Right lobe of liver (tissue), 6 donors: Measurements from ENCODE around the gene PPARA. TPM values are rescaled to one million over a fixed set of nuclear protein-coding genes. Genes with fewer than 3 reads are reported as not detected.

Experiments
- ATAC-seq, 4 donors: fragments of 200-7000 bp; cut with Tn5 transposase; one replicate each; pipeline ENCODE4 v1.9.1; 2020; ENCODE audit warnings: mild to moderate bottlenecking in 4 of 4, moderate library complexity in 4 of 4
- DNase-seq, 3 donors: peaks; one replicate each; pipeline ENCODE4 v3.0.0-alpha.2; 2020
- H3K27ac ChIP-seq, 3 donors: fragments of 200-600 bp; one replicate each; pipeline ENCODE4 v1.8.0; 2022
- H3K27me3 ChIP-seq, 2 donors: fragments of 200-600 bp; one replicate each; pipeline ENCODE4 v1.8.0; 2022
- H3K36me3 ChIP-seq, 4 donors: fragments of 200-600 bp; sonication (generic) in 1 of 4; one replicate each; pipeline versions ENCODE4 v1.5.1 to v1.8.0; 2017 to 2022; ENCODE audit warnings: control low read depth in 1 of 4
- H3K4me1 ChIP-seq, 4 donors: fragments of 200-600 bp; sonication (generic) in 1 of 4; one replicate each; pipeline versions ENCODE4 v1.5.1 to v1.8.0; 2017 to 2022; ENCODE audit warnings: control low read depth in 1 of 4
- H3K4me3 ChIP-seq, 3 donors: fragments of 200-600 bp; one replicate each; pipeline ENCODE4 v1.8.0; 2022
- H3K9me3 ChIP-seq, 4 donors: fragments of 200-600 bp; sonication (generic) in 1 of 4; one replicate each; pipeline versions ENCODE4 v1.5.1 to v1.8.0; 2017 to 2022; ENCODE audit warnings: control low read depth in 1 of 4
- CTCF ChIP-seq, 4 donors: fragments of 200-600 bp in 3 of 4; fragments of 450-650 bp in 1 of 4; IDR thresholded peaks; one replicate each; pipeline versions ENCODE4 v1.5.1 to v1.8.0; 2016 to 2022; ENCODE audit warnings: antibody characterized with exemption in 4 of 4, mild to moderate bottlenecking in 2 of 4
- POLR2A ChIP-seq: fragments of 450-650 bp; IDR thresholded peaks from one replicate; pipeline ENCODE4 v1.6.1; 2017; ENCODE audit warnings: antibody characterized with exemption, mild to moderate bottlenecking
- WGBS: methylation state at CpG from one replicate; pipeline ENCODE4 v1.1.6; 2018; ENCODE audit warnings: low coverage, low lambda C conversion rate; ENCODE audit not compliant: insufficient coverage; ENCODE audit errors: missing lambda C conversion rate; 5-methylcytosine and 5-hydroxymethylcytosine counted together
- intact Hi-C, 2 donors: fragments of 100-400 bp; cut with DNase I; formaldehyde crosslinking; loops; one replicate each; pipeline versions ENCODE4 v1.11.2 to v1.14.1; 2022
- total RNA-seq, 6 experiments: library from RNA; depleted of rRNA in 2 of 6; stranded (reverse); fragments of >200 nt in 2 of 6; fragmentation: NEBNext Ultra II Directional in 3 of 6; extraction: Animal tissue kit (Norgen Biotek cat#: 25700) in 3 of 6; gene quantifications; one replicate each; pipeline versions ENCODE4 v1.1.0 to v1.2.4, GENCODE V29; 2016 to 2023
- donor health status: DM: no; HTN: yes; CAD: no.
- donor health status: DM: no; HTN: no; CAD: no.
- donor health status: DM: no; HTN: no; CAD: no.
- donor health status: DM: no; HTN: yes; CAD: no.
- donor health status: DM: no; HTN: yes; CAD: no.

PPARA gene
- total RNA-seq, 6 experiments from 2014 or later: 64.4 to 152 (median 95.1) TPM

GRCh38 chr22:46106279-46107022 is 43.9 kb upstream of the PPARA start:
- Histone ChIP-seq H3K4me3 (peak overlapping the region in 2 of 3 donors; percentile 0 to 16), H3K36me3 (peaks cover 0 to 26% (median 5%) of the 10 kb centered on the region in 4 donors), H3K4me1 (peaks cover 0 to 81% (median 41%) of the 10 kb centered on the region in 4 donors), H3K9me3 (no peaks in the 10 kb centered on the region), H3K27ac (peak overlapping the region; percentile 50 to 75 (median 62)), H3K27me3 (no peaks in the 10 kb centered on the region)
- peak; percentile 25 to 44 (median 31) for ATAC-seq
- TF ChIP-seq CTCF (IDR thresholded peaks at IDR 0.05) (no peak), POLR2A (no peak)
- 19% methylated on average over 11 of the region's 19 CpGs for WGBS
- intact Hi-C loops: no loop called here
- DNase-seq: peak in 1 of 3 donors; percentile 69

DNA sequence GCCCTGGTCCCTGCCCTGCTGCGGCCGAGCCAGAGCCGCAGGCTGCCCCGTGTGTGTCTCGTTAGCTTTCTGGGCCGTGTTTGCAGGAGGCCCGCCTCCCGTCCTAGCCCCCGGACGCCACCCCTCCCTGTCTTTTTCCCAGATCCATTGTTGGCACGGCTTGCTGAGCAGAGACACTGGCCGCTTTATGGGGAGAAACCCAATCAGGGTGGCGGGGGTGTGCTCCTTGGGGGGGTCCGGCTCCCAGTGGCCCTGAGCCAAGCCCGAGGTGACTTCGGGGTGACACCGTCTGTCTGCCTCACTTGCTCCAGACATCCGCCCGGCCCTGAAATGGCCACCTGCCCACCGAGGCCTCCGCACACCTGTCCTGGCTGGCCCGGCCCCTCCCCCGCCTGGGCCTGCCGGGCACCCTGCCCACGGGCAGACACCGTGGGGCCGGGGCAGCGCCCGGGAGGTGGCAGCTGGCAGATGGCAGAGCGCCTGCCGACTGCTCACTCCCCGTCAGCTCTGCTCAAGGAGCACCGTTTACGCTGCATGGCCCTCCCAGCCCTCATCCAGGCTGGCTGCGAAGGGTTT is 43.1 kb upstream of the PPARA start:
- ATAC-seq: peak; percentile 44 to 69 (median 64)
- peaks cover 0 to 78% (median 41%) of the 10 kb centered on the region in 4 donors for H3K4me1 ChIP-seq
- H3K27me3 ChIP-seq: no peaks in the 10 kb centered on the region
- 1% methylated on average over 14 of the region's 35 CpGs for WGBS
- peaks cover 0 to 22% (median 6%) of the 10 kb centered on the region in 4 donors for H3K36me3 ChIP-seq
- peak overlapping the region in 1 of 3 donors; percentile 0 for H3K4me3 ChIP-seq
- intact Hi-C loops: no loop called here
- DNase-seq: peak; percentile 70 to 85 (median 84)
- no peak for TF ChIP-seq POLR2A
- H3K9me3 ChIP-seq: no peaks in the 10 kb centered on the region
- H3K27ac ChIP-seq: peak overlapping the region; percentile 51 to 75 (median 57)

DNA sequence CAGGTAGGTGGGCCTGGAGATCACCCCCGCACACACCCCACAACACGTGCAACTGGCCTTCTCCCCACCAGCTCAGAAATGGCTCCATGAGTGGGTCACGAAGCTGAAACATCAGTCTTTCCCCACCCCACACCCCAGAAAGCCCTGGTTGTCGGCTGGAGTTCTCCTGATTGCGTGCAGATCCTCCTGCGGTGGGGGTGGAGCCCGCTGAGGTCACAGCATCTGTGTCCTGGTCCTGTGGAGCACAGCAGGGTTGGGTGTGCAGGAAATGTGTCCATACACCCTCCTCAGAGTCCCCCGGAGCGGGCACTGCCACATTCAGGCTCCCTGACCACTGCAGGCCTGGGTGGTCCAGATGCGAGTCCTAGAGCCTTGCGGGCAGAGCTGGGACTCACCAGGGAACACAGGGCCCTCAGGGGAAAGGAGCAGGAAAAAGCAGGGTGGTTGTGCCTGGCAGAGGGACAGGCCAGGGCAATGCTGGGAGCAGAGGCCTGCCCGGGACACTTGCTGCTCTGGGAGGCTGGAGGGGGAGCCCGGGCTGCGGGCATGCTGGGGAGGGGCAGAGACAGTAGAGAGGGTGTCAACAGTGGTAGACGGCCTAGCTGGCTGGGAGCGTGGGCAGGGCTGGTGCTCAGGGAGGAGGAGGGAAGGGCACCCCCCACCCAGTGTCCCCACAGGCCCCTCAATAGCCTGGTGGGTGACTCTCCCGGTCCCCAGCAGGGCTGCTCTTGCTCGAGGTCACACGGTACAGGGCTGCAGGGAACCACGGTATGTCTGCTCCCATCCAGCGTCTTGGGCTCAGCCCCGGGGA is 42.4 kb upstream of the PPARA start:
- Histone ChIP-seq H3K9me3 (no peaks in the 10 kb centered on the region), H3K36me3 (peaks cover 0 to 29% (median 10%) of the 10 kb centered on the region in 4 donors), H3K4me1 (peaks cover 0 to 71% (median 38%) of the 10 kb centered on the region in 4 donors), H3K4me3 (no peak overlapping the region), H3K27me3 (no peaks in the 10 kb centered on the region), H3K27ac (peak overlapping the region; percentile 51 to 75 (median 57))
- DNase-seq: no peak
- TF ChIP-seq CTCF (IDR thresholded peaks at IDR 0.05) (no peak), POLR2A (no peak)
- WGBS: 49% methylated on average over 8 of the region's 22 CpGs
- no peak for ATAC-seq
- intact Hi-C loops: no loop called here

DNA sequence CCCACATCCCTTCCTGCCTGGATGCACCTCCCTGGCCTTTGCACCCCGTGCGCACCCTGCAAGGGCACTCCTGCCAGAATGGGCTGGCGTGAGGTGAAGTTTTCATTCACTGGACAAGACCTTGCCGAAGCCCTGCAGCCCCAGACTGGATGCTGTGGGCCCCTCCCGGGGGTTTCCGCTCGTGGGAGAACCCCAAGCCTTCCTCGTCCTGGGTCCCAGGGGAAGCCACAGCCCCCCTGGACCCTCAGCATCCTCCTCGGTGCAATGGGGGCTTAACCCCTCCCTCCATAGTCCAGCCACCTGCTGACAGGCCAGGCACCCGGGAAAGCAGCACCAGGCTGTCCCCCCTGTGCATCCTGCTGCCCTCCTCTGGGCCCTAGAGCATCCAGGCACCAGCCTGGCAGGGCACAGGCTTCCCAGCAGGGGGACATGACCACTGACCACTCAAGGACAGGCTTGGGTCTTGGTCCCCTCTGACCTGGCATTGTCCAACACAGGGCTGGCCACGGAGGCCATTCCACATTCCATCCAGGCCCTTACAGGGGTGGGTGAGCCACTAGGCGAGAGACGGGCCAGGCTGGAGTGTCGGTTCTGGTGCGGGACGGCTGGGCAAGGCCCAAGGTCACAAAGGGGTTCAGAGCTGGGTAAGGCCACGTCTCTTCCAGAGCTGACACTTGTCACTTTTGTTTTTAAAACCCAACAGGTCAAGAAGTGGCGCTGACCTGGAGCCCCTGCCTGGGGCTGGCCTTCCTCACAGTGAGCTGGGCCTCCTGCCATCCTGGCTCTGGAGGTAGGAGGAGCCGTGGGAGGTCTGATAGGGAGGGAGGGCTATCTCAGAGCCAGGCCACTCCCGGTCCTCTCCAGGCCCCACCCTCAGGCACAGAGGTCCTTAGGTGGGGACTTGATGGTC is 41.5 kb upstream of the PPARA start:
- Histone ChIP-seq H3K4me1 (peaks cover 0 to 62% (median 33%) of the 10 kb centered on the region in 4 donors), H3K36me3 (peaks cover 0 to 37% (median 13%) of the 10 kb centered on the region in 4 donors), H3K27me3 (no peaks in the 10 kb centered on the region), H3K9me3 (no peaks in the 10 kb centered on the region), H3K27ac (peak overlapping the region; percentile 15 to 37 (median 16)), H3K4me3 (no peak overlapping the region)
- WGBS: 39% methylated on average over 9 of the region's 20 CpGs
- peak; percentile 48 to 55 (median 51) for ATAC-seq
- intact Hi-C loops: no loop called here
- TF ChIP-seq POLR2A (no peak), CTCF (IDR thresholded peaks at IDR 0.05) (no peak)
- peak; percentile 78 to 83 (median 80) for DNase-seq
